ENCODE measurements around the gene MINDY3.
"Not testable (repeated sequence)": the region's sequence is repeated elsewhere in the genome, so short reads cannot be mapped to it uniquely, and the experiment has no call there.

MINDY3 gene

GRCh38 chr10:15859906-15860691 is at the start of gene MINDY3:
Gene MINDY3, minus strand, starts transcription at chr10:15860507. Its CDS starts 208 bp downstream, at chr10:15860299.
- peak; percentile 78 for DNase-seq (ENCODE audit: low spot score)

GRCh38 chr10:15901889-15902288 is 41.6 kb upstream of the MINDY3 start:
- no peak for DNase-seq (ENCODE audit: low spot score)

- peak; percentile 31 for DNase-seq (ENCODE audit: low spot score)
These were observed 37.7 kb upstream of the MINDY3 start for GRCh38 chr10:15898046-15898445.

- peak; percentile 17 for DNase-seq (ENCODE audit: low spot score)
These were observed 37.0 kb upstream of the MINDY3 start for GRCh38 chr10:15897287-15897686.

- DNase-seq (ENCODE audit: low spot score), result no peak
These were observed 36.3 kb upstream of the MINDY3 start for GRCh38 chr10:15896654-15897053.

GRCh38 chr10:15884447-15884846 is 24.1 kb upstream of the MINDY3 start:
- no peak for DNase-seq (ENCODE audit: low spot score)

- DNase-seq (ENCODE audit: low spot score), result no peak
These were observed 21.2 kb upstream of the MINDY3 start for GRCh38 chr10:15881542-15881941.

- DNase-seq (ENCODE audit: low spot score), result no peak
These were observed 19.4 kb upstream of the MINDY3 start for GRCh38 chr10:15879663-15880062.

- peak; percentile 31 for DNase-seq (ENCODE audit: low spot score)
These were observed 18.8 kb upstream of the MINDY3 start for GRCh38 chr10:15879058-15879457.

- DNase-seq (ENCODE audit: low spot score), result no peak
These were observed 17.7 kb upstream of the MINDY3 start for GRCh38 chr10:15877836-15878576.

- DNase-seq (ENCODE audit: low spot score), result not testable (repeated sequence)
These were observed 16.0 kb upstream of the MINDY3 start for GRCh38 chr10:15876274-15876673.

- DNase-seq (ENCODE audit: low spot score), result not testable (repeated sequence)
These were observed 12.3 kb upstream of the MINDY3 start for GRCh38 chr10:15872645-15873044.

- no peak for DNase-seq (ENCODE audit: low spot score)
These were observed 11.5 kb upstream of the MINDY3 start for GRCh38 chr10:15871823-15872222.

GRCh38 chr10:15869935-15870334 is 9.6 kb upstream of the MINDY3 start:
- DNase-seq (ENCODE audit: low spot score), result no peak

- no peak for DNase-seq (ENCODE audit: low spot score)
These were observed 7.7 kb upstream of the MINDY3 start for GRCh38 chr10:15868006-15868405.

- DNase-seq (ENCODE audit: low spot score), result no peak
These were observed 5.0 kb upstream of the MINDY3 start for GRCh38 chr10:15865304-15865703.

- DNase-seq (ENCODE audit: low spot score), result no peak
These were observed 4.1 kb upstream of the MINDY3 start for GRCh38 chr10:15864419-15864818.

- no peak for DNase-seq (ENCODE audit: low spot score)
These were observed 3.4 kb upstream of the MINDY3 start for GRCh38 chr10:15863733-15864132.

GRCh38 chr10:15863323-15863722 is 3.0 kb upstream of the MINDY3 start:
- DNase-seq (ENCODE audit: low spot score), result no peak

GRCh38 chr10:15860692-15861201 is 440 bp upstream of the MINDY3 start:
- no peak for DNase-seq (ENCODE audit: low spot score)

- no peak for DNase-seq (ENCODE audit: low spot score)
These were observed 800 bp downstream of the MINDY3 start for GRCh38 chr10:15859509-15859905.

- no peak for DNase-seq (ENCODE audit: low spot score)
These were observed 1.4 kb downstream of the MINDY3 start for GRCh38 chr10:15858861-15859281.

GRCh38 chr10:15857107-15857575 is 3.2 kb downstream of the MINDY3 start:
- DNase-seq (ENCODE audit: low spot score), result no peak
